OCI-LY3 (cell line): ENCODE results near the gene DNAAF9.

Experiments
- CTCF ChIP-seq: fragments of 200-600, 300-600 bp; sonication (generic); IDR thresholded peaks from 2 replicates; pipeline ENCODE4 v1.5.1; 2014; ENCODE audit warnings: antibody characterized with exemption, low read length, low read depth
- EZH2phosphoT487 ChIP-seq: fragments of 200-600 bp; shearing (Covaris generic); IDR thresholded peaks from 2 replicates; pipeline ENCODE4 v1.6.1; 2018; ENCODE audit warnings: antibody characterized with exemption, mixed run types, low read depth

GRCh38 chr20:3367089-3367488 is 40.4 kb downstream of the DNAAF9 start:
- no peak for TF ChIP-seq CTCF
- no peak for TF ChIP-seq EZH2phosphoT487
